ENCODE measurements around the gene STX17.

DNA sequence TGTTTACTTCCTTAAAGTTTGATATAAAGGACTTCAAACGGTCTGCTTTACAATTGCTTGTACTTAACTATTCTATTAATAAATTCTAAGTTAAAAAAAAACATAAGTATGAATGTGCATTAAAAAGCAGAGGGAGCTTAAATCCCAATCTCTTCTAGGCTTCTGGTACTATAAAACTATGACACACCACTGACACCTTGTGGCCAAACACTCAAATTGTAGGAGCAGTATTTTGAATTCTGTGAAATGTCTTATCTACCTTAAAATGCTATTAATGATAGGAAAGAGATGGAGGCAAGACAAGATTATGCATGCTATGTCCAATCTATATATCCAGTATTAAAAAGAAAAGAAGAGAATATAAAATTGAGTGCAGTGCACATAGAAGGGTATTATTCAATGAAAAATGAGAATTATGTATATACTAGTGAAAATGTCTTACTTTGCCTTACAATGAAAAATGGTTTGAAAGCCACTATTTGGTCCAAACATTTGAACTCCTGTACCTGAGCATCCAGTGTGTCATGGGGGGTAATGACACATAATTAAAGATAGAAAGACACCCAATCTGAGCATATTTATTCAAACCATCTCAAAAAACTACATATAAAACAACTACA is 104.7 kb downstream of the STX17 start:
- TF ChIP-seq CTCF (IDR thresholded peaks at IDR 0.05; ENCODE audit: poor library complexity): peak; percentile 63
- no peak for TF ChIP-seq EZH2 (IDR thresholded peaks at IDR 0.05; ENCODE audit: borderline replicate concordance)
